Liver (tissue), 9 donors: ENCODE measurements around the gene LRIF1. TPM values are rescaled to one million over a fixed set of nuclear protein-coding genes. Genes with fewer than 3 reads are reported as not detected.

Experiments
- DNase-seq: peaks from one replicate; pipeline ENCODE4 v3.0.0-alpha.2; 2017; ENCODE audit warnings: low spot score
- H3K27ac ChIP-seq, 2 donors: one replicate each; pipeline ENCODE4 v1.7.0; 2013; ENCODE audit warnings: inconsistent platforms in 2 of 2, low read length in 2 of 2, control low read depth in 1 of 2, low read depth in 1 of 2, mild to moderate bottlenecking in 1 of 2
- H3K27me3 ChIP-seq, 4 donors: one replicate each; pipeline versions ENCODE4 v1.6.1 to v1.7.0; 2013; ENCODE audit warnings: low read length in 3 of 4, inconsistent platforms in 1 of 4, mild to moderate bottlenecking in 1 of 4, moderate library complexity in 1 of 4; ENCODE audit not compliant: control insufficient read depth in 4 of 4, insufficient read depth in 4 of 4
- H3K36me3 ChIP-seq, 4 donors: one replicate each; pipeline versions ENCODE4 v1.6.1 to v1.7.0; 2013; ENCODE audit warnings: low read length in 3 of 4, mild to moderate bottlenecking in 3 of 4, low read depth in 1 of 4, moderate library complexity in 1 of 4; ENCODE audit not compliant: control insufficient read depth in 4 of 4, insufficient read depth in 3 of 4
- H3K4me1 ChIP-seq, 4 donors: one replicate each; pipeline versions ENCODE4 v1.6.1 to v1.7.0; 2013; ENCODE audit warnings: low read length in 3 of 4, mild to moderate bottlenecking in 3 of 4, moderate library complexity in 1 of 4; ENCODE audit not compliant: control insufficient read depth in 4 of 4, insufficient read depth in 4 of 4
- H3K4me3 ChIP-seq, 3 donors: one replicate each; pipeline versions ENCODE4 v1.6.1 to v1.7.0; 2013; ENCODE audit warnings: low read length in 3 of 3, control low read depth in 1 of 3, low read depth in 1 of 3, mild to moderate bottlenecking in 1 of 3
- H3K9ac ChIP-seq, 2 donors: one replicate each; pipeline ENCODE4 v1.7.0; 2013; ENCODE audit warnings: low read length in 2 of 2, mild to moderate bottlenecking in 2 of 2, moderate library complexity in 2 of 2, control low read depth in 1 of 2, low read depth in 1 of 2
- H3K9me3 ChIP-seq, 4 donors: one replicate each; pipeline versions ENCODE4 v1.6.1 to v1.7.0; 2013; ENCODE audit warnings: low read length in 3 of 4; ENCODE audit not compliant: control insufficient read depth in 4 of 4
- CTCF ChIP-seq: fragments of 150-350 bp; IDR thresholded peaks from 2 replicates; pipeline ENCODE4 v1.5.1; 2017; ENCODE audit warnings: improper control_type of control experiment, low read depth, low read length; ENCODE audit not compliant: missing input control
- EGR1 ChIP-seq, 2 donors: IDR thresholded peaks; 2 replicates each; pipeline ENCODE4 v1.6.1; 2016 to 2018; ENCODE audit warnings: antibody characterized with exemption in 2 of 2, low read depth in 2 of 2
- FOXA1 ChIP-seq: IDR thresholded peaks from 2 replicates; pipeline ENCODE4 v1.6.1; 2016; ENCODE audit warnings: antibody characterized with exemption
- FOXA2 ChIP-seq: IDR thresholded peaks from 2 replicates; pipeline ENCODE4 v1.6.1; 2016; ENCODE audit warnings: antibody characterized with exemption
- GABPA ChIP-seq, 2 donors: IDR thresholded peaks in 1 of 2; conservative IDR thresholded peaks in 1 of 2; 2 replicates each; pipeline ENCODE4 v1.6.1; 2016; ENCODE audit warnings: antibody characterized with exemption in 2 of 2, mild to moderate bottlenecking in 1 of 2, moderate library complexity in 1 of 2
- HNF4A ChIP-seq, 2 donors: conservative IDR thresholded peaks; 2 replicates each; pipeline ENCODE4 v1.6.1; 2016; ENCODE audit warnings: antibody characterized with exemption in 2 of 2, mild to moderate bottlenecking in 2 of 2
- HNF4G ChIP-seq: IDR thresholded peaks from 2 replicates; pipeline ENCODE4 v1.6.1; 2016; ENCODE audit warnings: antibody characterized with exemption
- MAX ChIP-seq: IDR thresholded peaks from 2 replicates; pipeline ENCODE4 v1.6.1; 2016; ENCODE audit warnings: antibody characterized with exemption
- NR2F2 ChIP-seq: IDR thresholded peaks from 2 replicates; pipeline ENCODE4 v1.6.1; 2016; ENCODE audit warnings: antibody characterized with exemption
- RAD21 ChIP-seq, 2 donors: IDR thresholded peaks; 2 replicates each; pipeline ENCODE4 v1.6.1; 2016; ENCODE audit warnings: antibody characterized with exemption in 2 of 2, mild to moderate bottlenecking in 2 of 2
- REST ChIP-seq: IDR thresholded peaks from 2 replicates; pipeline ENCODE4 v1.6.1; 2016; ENCODE audit warnings: antibody characterized with exemption, mild to moderate bottlenecking
- RXRA ChIP-seq, 2 donors: IDR thresholded peaks; 2 replicates each; pipeline ENCODE4 v1.6.1; 2017 to 2018; ENCODE audit warnings: antibody characterized with exemption in 2 of 2, mild to moderate bottlenecking in 1 of 2
- SP1 ChIP-seq: IDR thresholded peaks from 2 replicates; pipeline ENCODE4 v1.6.1; 2018; ENCODE audit warnings: antibody characterized with exemption, mild to moderate bottlenecking
- TAF1 ChIP-seq: conservative IDR thresholded peaks from 2 replicates; pipeline ENCODE4 v1.6.1; 2016; ENCODE audit warnings: antibody characterized with exemption, mild to moderate bottlenecking
- YY1 ChIP-seq: IDR thresholded peaks from 2 replicates; pipeline ENCODE4 v1.6.1; 2016; ENCODE audit warnings: antibody characterized with exemption, mild to moderate bottlenecking
- WGBS: extraction: QIAGEN DNeasy Blood & Tissue Kit; methylation state at CpG from one replicate; pipeline ENCODE4 v1.1.7; 2013; 5-methylcytosine and 5-hydroxymethylcytosine counted together
- polyA plus RNA-seq, 2 donors: library from polyadenylated mRNA; stranded (reverse) in 1 of 2; unstranded in 1 of 2; fragments of 200-250 nt in 1 of 2; fragments of >200 nt in 1 of 2; fragmentation: Nextera tagmentation in 1 of 2; extraction: Ambion mirVana in 1 of 2; gene quantifications; one replicate each; pipeline versions ENCODE4 v1.2.1 to v1.2.3, GENCODE V29; 2013 to 2015
- total RNA-seq, 2 donors: library from RNA; depleted of rRNA; stranded (reverse); fragments of >200 nt; gene quantifications; one replicate each; pipeline ENCODE4 v1.2.3, GENCODE V29; 2014
- TF ChIP-seq, protein P1 (sequence below): IDR thresholded peaks from 2 replicates; pipeline ENCODE4 v1.6.1; 2016; ENCODE audit warnings: antibody characterized with exemption
- TF ChIP-seq, protein P2 (sequence below): IDR thresholded peaks from 2 replicates; pipeline ENCODE4 v1.6.1; 2016; ENCODE audit warnings: antibody characterized with exemption
- donor health status: healthy.
- donor health status: healthy.
- donor health status: healthy.
- donor health status: healthy.
- donor health status: healthy.

The LRIF1 gene
- total and polyA plus RNA-seq, 4 donors = 3.9 to 7.1 (median 6.2) TPM

GRCh38 chr1:110945626-110946025, 18.1 kb downstream of the LRIF1 start:
- H3K27ac ChIP-seq = no peak overlapping the region
- H3K27me3 ChIP-seq = no peaks in the 10 kb centered on the region
- peaks cover 0 to 11% (median 11%) of the 10 kb centered on the region in 4 donors for H3K36me3 ChIP-seq
- 97% methylated on average over 2 of the region's 2 CpGs for WGBS
- TF ChIP-seq TAF1 (no peak), MAX (no peak), SP1 (no peak), FOXA2 (no peak), REST (no peak), FOXA1 (no peak)
- TF ChIP-seq, protein P1, sequence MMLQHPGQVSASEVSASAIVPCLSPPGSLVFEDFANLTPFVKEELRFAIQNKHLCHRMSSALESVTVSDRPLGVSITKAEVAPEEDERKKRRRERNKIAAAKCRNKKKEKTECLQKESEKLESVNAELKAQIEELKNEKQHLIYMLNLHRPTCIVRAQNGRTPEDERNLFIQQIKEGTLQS = no peak
- TF ChIP-seq, protein P2, sequence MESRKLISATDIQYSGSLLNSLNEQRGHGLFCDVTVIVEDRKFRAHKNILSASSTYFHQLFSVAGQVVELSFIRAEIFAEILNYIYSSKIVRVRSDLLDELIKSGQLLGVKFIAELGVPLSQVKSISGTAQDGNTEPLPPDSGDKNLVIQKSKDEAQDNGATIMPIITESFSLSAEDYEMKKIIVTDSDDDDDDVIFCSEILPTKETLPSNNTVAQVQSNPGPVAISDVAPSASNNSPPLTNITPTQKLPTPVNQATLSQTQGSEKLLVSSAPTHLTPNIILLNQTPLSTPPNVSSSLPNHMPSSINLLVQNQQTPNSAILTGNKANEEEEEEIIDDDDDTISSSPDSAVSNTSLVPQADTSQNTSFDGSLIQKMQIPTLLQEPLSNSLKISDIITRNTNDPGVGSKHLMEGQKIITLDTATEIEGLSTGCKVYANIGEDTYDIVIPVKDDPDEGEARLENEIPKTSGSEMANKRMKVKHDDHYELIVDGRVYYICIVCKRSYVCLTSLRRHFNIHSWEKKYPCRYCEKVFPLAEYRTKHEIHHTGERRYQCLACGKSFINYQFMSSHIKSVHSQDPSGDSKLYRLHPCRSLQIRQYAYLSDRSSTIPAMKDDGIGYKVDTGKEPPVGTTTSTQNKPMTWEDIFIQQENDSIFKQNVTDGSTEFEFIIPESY = no peak
- H3K4me3 ChIP-seq = no peak overlapping the region
- H3K4me1 ChIP-seq = no peaks in the 10 kb centered on the region
- no peaks in the 10 kb centered on the region for H3K9me3 ChIP-seq
- DNase-seq = no peak
- no peak overlapping the region for H3K9ac ChIP-seq

DNA sequence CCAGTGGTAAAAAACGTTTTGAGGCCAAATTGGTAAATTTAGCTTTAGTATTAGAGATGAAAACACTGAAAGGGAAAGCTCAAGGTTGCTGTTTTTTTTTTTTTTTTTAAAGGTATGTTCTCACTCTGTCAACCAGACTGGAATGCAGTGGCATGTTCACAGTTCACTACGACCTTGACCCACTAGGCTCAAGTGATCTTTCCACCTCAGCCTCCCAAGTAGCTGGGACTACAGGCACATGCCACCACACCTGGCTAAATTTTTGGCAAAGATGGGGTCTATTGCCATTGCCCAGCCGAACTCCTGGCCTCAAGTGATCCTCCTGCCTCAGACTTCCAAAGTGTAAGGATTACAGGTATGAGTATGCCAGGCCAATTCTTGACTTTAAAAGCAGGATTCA, 18.9 kb downstream of the LRIF1 start:
- Histone ChIP-seq H3K27me3 (no peaks in the 10 kb centered on the region), H3K36me3 (peaks cover 0 to 10% (median 8%) of the 10 kb centered on the region in 4 donors), H3K4me3 (no peak overlapping the region), H3K9ac (no peak overlapping the region), H3K4me1 (no peaks in the 10 kb centered on the region), H3K9me3 (no peaks in the 10 kb centered on the region), H3K27ac (no peak overlapping the region)
- DNase-seq = no peak
- TF ChIP-seq HNF4G = no peak
- no peak for TF ChIP-seq FOXA2
- TF ChIP-seq REST = no peak
- no peak for TF ChIP-seq TAF1
- TF ChIP-seq CTCF = no peak
- no peak for TF ChIP-seq RAD21 (IDR thresholded peaks at IDR 0.05)
- no peak for TF ChIP-seq HNF4A (conservative IDR thresholded peaks at IDR 0.05)
- TF ChIP-seq RXRA (IDR thresholded peaks at IDR 0.05) = no peak
- TF ChIP-seq FOXA1 = no peak
- no peak for TF ChIP-seq EGR1 (IDR thresholded peaks at IDR 0.05; ENCODE audit: low read depth in 2 of 2)
- no peak for TF ChIP-seq NR2F2
- no peak for TF ChIP-seq GABPA (IDR thresholded peaks at IDR 0.05 in 1 of 2, conservative IDR thresholded peaks at IDR 0.05 in 1 of 2)
- TF ChIP-seq SP1 = no peak
- TF ChIP-seq MAX = no peak
- TF ChIP-seq, protein P2 = no peak
- no peak for TF ChIP-seq YY1
- TF ChIP-seq, protein P1 = no peak
- WGBS = 61% methylated on average over 3 of the region's 3 CpGs
